ENCODE measurements around the gene TSPEAR.
"Not testable (repeated sequence)": the region's sequence is repeated elsewhere in the genome, so short reads cannot be mapped to it uniquely, and the experiment has no call there.

TSPEAR gene

GRCh38 chr21:44576025-44576420 lies 135.3 kb downstream of the TSPEAR start:
- peaks cover 11% of the 10 kb centered on the region for H3K9me3 Mint-ChIP-seq
- no peak overlapping the region for H3K27ac Mint-ChIP-seq
- peaks cover 6% of the 10 kb centered on the region for H3K36me3 Mint-ChIP-seq (ENCODE audit: low read depth)
- H3K4me1 Mint-ChIP-seq (ENCODE audit: low read depth) = no peaks in the 10 kb centered on the region
- no peak overlapping the region for H3K4me3 Mint-ChIP-seq
- H3K27me3 Mint-ChIP-seq = peaks cover 3% of the 10 kb centered on the region

- Mint-ChIP-seq H3K9me3 (peaks cover 9% of the 10 kb centered on the region), H3K27me3 (peaks cover 3% of the 10 kb centered on the region), H3K4me1 (ENCODE audit: low read depth) (no peaks in the 10 kb centered on the region), H3K36me3 (ENCODE audit: low read depth) (peaks cover 4% of the 10 kb centered on the region), H3K27ac (no peak overlapping the region), H3K4me3 (no peak overlapping the region)
These were observed 135.9 kb downstream of the TSPEAR start for GRCh38 chr21:44575307-44576024.

- peaks cover 9% of the 10 kb centered on the region for H3K9me3 Mint-ChIP-seq
- H3K27me3 Mint-ChIP-seq = peaks cover 3% of the 10 kb centered on the region
- H3K27ac Mint-ChIP-seq = no peak overlapping the region
- peaks cover 4% of the 10 kb centered on the region for H3K36me3 Mint-ChIP-seq (ENCODE audit: low read depth)
- no peak overlapping the region for H3K4me3 Mint-ChIP-seq
- no peaks in the 10 kb centered on the region for H3K4me1 Mint-ChIP-seq (ENCODE audit: low read depth)
These were observed 136.7 kb downstream of the TSPEAR start for GRCh38 chr21:44574457-44575306.

GRCh38 chr21:44573630-44574456 lies 137.5 kb downstream of the TSPEAR start, which contains the start of gene KRTAP10-4:
Gene KRTAP10-4 (plus strand): TSS chr21:44573729. CDS start chr21:44573759, 30 bp downstream.
- not testable (repeated sequence) for H3K4me1 Mint-ChIP-seq (ENCODE audit: low read depth); H3K27ac Mint-ChIP-seq; H3K4me3 Mint-ChIP-seq; H3K9me3 Mint-ChIP-seq; H3K27me3 Mint-ChIP-seq; H3K36me3 Mint-ChIP-seq (ENCODE audit: low read depth)

GRCh38 chr21:44572959-44573583 lies 138.3 kb downstream of the TSPEAR start:
- H3K27ac Mint-ChIP-seq = no peak overlapping the region

GRCh38 chr21:44571844-44572782 lies 139.3 kb downstream of the TSPEAR start:
- no peak overlapping the region for H3K27ac Mint-ChIP-seq
- no peaks in the 10 kb centered on the region for H3K4me1 Mint-ChIP-seq (ENCODE audit: low read depth)
- peaks cover 3% of the 10 kb centered on the region for H3K27me3 Mint-ChIP-seq
- H3K9me3 Mint-ChIP-seq = peaks cover under 1% of the 10 kb centered on the region
- no peaks in the 10 kb centered on the region for H3K36me3 Mint-ChIP-seq (ENCODE audit: low read depth)
- no peak overlapping the region for H3K4me3 Mint-ChIP-seq

More at GRCh38 chr21:44572959-44573583, 138.3 kb downstream of the TSPEAR start:
- H3K4me1 Mint-ChIP-seq (ENCODE audit: low read depth) = no peaks in the 10 kb centered on the region
- H3K4me3 Mint-ChIP-seq = no peak overlapping the region
- peaks cover 3% of the 10 kb centered on the region for H3K27me3 Mint-ChIP-seq
- H3K9me3 Mint-ChIP-seq = peaks cover 8% of the 10 kb centered on the region
- peaks cover 3% of the 10 kb centered on the region for H3K36me3 Mint-ChIP-seq (ENCODE audit: low read depth)

- Mint-ChIP-seq H3K27ac (no peak overlapping the region), H3K36me3 (ENCODE audit: low read depth) (no peaks in the 10 kb centered on the region), H3K4me3 (no peak overlapping the region), H3K4me1 (ENCODE audit: low read depth) (peaks cover 5% of the 10 kb centered on the region), H3K9me3 (no peaks in the 10 kb centered on the region), H3K27me3 (peaks cover 3% of the 10 kb centered on the region)
These were observed 140.1 kb downstream of the TSPEAR start for GRCh38 chr21:44571296-44571695.

- no peak overlapping the region for H3K4me3 Mint-ChIP-seq
- no peak overlapping the region for H3K27ac Mint-ChIP-seq
- peaks cover 11% of the 10 kb centered on the region for H3K4me1 Mint-ChIP-seq (ENCODE audit: low read depth)
- H3K27me3 Mint-ChIP-seq = peaks cover 3% of the 10 kb centered on the region
- no peaks in the 10 kb centered on the region for H3K36me3 Mint-ChIP-seq (ENCODE audit: low read depth)
- H3K9me3 Mint-ChIP-seq = no peaks in the 10 kb centered on the region
These were observed 141.4 kb downstream of the TSPEAR start for GRCh38 chr21:44569861-44570517.

- Mint-ChIP-seq H3K4me1 (ENCODE audit: low read depth) (peaks cover 18% of the 10 kb centered on the region), H3K4me3 (no peak overlapping the region), H3K9me3 (no peaks in the 10 kb centered on the region), H3K27me3 (peaks cover 3% of the 10 kb centered on the region), H3K27ac (no peak overlapping the region), H3K36me3 (ENCODE audit: low read depth) (no peaks in the 10 kb centered on the region)
These were observed 142.5 kb downstream of the TSPEAR start for GRCh38 chr21:44568667-44569556.

- Mint-ChIP-seq H3K4me1 (ENCODE audit: low read depth) (peaks cover 18% of the 10 kb centered on the region), H3K4me3 (no peak overlapping the region), H3K27me3 (peaks cover 3% of the 10 kb centered on the region), H3K9me3 (no peaks in the 10 kb centered on the region), H3K27ac (no peak overlapping the region), H3K36me3 (ENCODE audit: low read depth) (no peaks in the 10 kb centered on the region)
These were observed 143.1 kb downstream of the TSPEAR start for GRCh38 chr21:44568261-44568660.

GRCh38 chr21:44567481-44568171 lies 143.7 kb downstream of the TSPEAR start:
- Mint-ChIP-seq H3K4me3 (no peak overlapping the region), H3K27ac (no peak overlapping the region), H3K27me3 (peaks cover 3% of the 10 kb centered on the region), H3K4me1 (ENCODE audit: low read depth) (peaks cover 18% of the 10 kb centered on the region), H3K36me3 (ENCODE audit: low read depth) (no peaks in the 10 kb centered on the region), H3K9me3 (no peaks in the 10 kb centered on the region)

GRCh38 chr21:44566403-44566802 lies 145.0 kb downstream of the TSPEAR start:
- Mint-ChIP-seq H3K27ac (no peak overlapping the region), H3K4me3 (no peak overlapping the region), H3K36me3 (ENCODE audit: low read depth) (no peaks in the 10 kb centered on the region), H3K27me3 (peaks cover under 1% of the 10 kb centered on the region), H3K4me1 (ENCODE audit: low read depth) (peaks cover 18% of the 10 kb centered on the region), H3K9me3 (no peaks in the 10 kb centered on the region)

Measured in stimulated activated naive CD8-positive, alpha-beta T cell treated with anti-CD3 and anti-CD28 coated beads, Interleukin-15, Interleukin-2, amounts not matched to agents 100 ng/mL and 50 ng/mL, for 24 hours (primary cell).